Measurements from ENCODE around the gene GNG14. TPM values are rescaled to one million over a fixed set of nuclear protein-coding genes. Genes with fewer than 3 reads are reported as not detected.

Gene GNG14
- total RNA-seq, 4 donors from 2014 or later: not detected

DNA sequence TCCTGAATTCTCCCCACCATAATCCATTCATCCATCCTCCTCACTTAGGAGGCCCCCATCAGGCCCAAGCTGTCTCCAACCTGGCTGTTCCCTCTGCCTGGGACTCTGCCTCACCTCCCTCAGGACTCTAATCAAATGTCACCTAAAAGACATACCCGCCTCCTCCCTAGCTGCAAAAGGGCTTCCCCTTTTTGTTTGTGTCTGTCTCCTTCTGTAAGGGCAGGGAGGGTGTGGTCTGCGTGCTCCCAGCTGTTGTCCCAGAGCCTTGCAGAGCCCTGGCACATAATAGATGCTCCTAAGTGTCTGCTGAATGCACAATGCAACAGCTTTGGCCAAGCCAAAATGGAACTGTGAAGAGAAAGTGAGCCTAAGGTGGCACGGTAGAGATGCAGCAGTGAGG lies 42.3 kb downstream of the GNG14 start:
- WGBS, 2 donors: 72 to 73% methylated on average over 3 of the region's 3 CpGs
- intact Hi-C loops (cut with DNase I; ENCODE audit: low total_unique reads): no loop called here
- no peak for DNase-seq (ENCODE audit: low spot score in 2 of 2)
- no peak overlapping the region for H3K4me3 ChIP-seq (ENCODE audit: low read depth, poor library complexity, severe bottlenecking)
- no peak for TF ChIP-seq POLR2A (IDR thresholded peaks at IDR 0.05)
- TF ChIP-seq, protein P1, sequence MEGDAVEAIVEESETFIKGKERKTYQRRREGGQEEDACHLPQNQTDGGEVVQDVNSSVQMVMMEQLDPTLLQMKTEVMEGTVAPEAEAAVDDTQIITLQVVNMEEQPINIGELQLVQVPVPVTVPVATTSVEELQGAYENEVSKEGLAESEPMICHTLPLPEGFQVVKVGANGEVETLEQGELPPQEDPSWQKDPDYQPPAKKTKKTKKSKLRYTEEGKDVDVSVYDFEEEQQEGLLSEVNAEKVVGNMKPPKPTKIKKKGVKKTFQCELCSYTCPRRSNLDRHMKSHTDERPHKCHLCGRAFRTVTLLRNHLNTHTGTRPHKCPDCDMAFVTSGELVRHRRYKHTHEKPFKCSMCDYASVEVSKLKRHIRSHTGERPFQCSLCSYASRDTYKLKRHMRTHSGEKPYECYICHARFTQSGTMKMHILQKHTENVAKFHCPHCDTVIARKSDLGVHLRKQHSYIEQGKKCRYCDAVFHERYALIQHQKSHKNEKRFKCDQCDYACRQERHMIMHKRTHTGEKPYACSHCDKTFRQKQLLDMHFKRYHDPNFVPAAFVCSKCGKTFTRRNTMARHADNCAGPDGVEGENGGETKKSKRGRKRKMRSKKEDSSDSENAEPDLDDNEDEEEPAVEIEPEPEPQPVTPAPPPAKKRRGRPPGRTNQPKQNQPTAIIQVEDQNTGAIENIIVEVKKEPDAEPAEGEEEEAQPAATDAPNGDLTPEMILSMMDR (IDR thresholded peaks at IDR 0.05): no peak

DNA sequence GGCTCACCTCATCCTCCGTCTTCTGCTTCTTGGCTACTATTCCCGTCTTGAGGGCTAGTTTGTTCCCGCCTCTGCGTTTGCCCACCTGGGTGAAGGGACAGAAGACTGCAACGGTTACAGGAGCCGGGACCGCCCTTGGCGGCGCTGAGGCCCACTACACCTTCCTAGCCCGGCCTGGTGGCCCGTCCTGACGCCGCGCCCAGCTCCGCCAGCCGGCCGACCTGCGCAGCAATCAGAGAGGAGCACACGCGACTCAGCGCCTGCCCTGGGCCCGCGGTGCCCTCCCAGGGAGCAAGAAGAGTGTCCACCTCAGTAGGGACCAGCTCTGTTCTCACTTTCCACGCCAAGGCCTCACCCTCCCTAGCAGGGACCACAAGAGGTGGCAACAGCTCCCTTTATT lies 43.5 kb downstream of the GNG14 start:
- intact Hi-C loops (cut with DNase I; ENCODE audit: low total_unique reads): no loop called here
- TF ChIP-seq POLR2A (IDR thresholded peaks at IDR 0.05): no peak
- TF ChIP-seq, protein P1 (IDR thresholded peaks at IDR 0.05): no peak
- H3K4me3 ChIP-seq (ENCODE audit: low read depth, poor library complexity, severe bottlenecking): no peak overlapping the region
- WGBS, 2 donors: 90 to 91% methylated on average over 24 of the region's 24 CpGs
- DNase-seq (ENCODE audit: low spot score in 2 of 2): no peak

DNA sequence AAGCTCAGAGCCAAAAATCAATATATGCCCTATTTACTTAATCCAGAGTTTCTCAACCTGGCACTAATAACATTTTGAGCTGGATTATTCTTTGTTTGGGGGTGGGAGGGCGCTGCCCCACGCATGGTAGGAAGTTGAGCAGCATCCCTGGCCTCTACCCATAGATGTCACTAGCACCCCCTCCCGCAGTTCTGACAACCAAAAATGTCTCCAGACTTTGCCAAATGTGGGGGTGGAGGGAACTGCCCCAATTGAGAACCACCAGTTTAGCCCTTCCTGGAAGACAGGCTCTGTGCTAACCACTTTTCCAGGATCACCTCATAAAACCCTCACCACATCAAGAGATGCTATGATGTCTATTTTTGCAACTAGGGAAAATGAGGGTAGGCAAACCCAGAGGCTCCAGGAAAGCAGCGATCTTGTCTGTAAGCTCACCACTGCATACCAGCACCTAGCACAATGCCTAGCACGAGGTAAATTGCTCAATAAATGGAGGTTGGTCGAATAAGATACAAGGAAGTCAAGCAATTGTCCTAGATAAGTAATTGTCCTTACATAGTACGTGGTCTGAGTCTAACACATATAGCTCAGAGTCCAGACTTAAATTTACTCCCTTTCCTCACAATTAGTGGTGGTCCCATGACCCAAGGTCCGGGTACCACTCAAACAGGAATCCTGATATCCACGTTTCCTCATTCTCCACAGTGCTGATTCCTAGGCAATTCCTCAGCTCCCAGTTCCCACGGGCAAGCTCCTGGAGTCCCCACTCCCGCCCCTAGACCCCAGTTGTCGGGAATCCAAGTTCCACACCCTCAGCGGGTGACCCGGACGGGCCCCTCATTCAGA lies 45.8 kb downstream of the GNG14 start:
- WGBS, 2 donors: 0 to 1% methylated on average over 15 of the region's 15 CpGs
- intact Hi-C loops (cut with DNase I; ENCODE audit: low total_unique reads): no loop called here

GRCh38 chr19:12736995-12737834 lies 49.4 kb downstream of the GNG14 start, which contains the start of gene GET3:
GET3 (plus strand) TSS chr19:12737497; CDS start chr19:12737506, 9 bp downstream.
- H3K4me3 ChIP-seq (ENCODE audit: low read depth, poor library complexity, severe bottlenecking): peak within 1 kb of the TSS; percentile 67
- intact Hi-C loops (cut with DNase I; ENCODE audit: low total_unique reads): no loop called here
- peak; percentile 97 for DNase-seq (ENCODE audit: low spot score in 2 of 2)
- 0% methylated on average over 27 to 29 of the region's 29 CpGs for WGBS, 2 donors
- TF ChIP-seq, protein P1 (IDR thresholded peaks at IDR 0.05): no peak
- TF ChIP-seq POLR2A (IDR thresholded peaks at IDR 0.05): no peak

More for the DNA sequence above, 45.8 kb downstream of the GNG14 start:
- no peak for DNase-seq (ENCODE audit: low spot score in 2 of 2)
- peak overlapping the region; percentile 55 for H3K4me3 ChIP-seq (ENCODE audit: low read depth, poor library complexity, severe bottlenecking)
- no peak for TF ChIP-seq POLR2A (IDR thresholded peaks at IDR 0.05)
- TF ChIP-seq, protein P1 (IDR thresholded peaks at IDR 0.05): no peak

DNA sequence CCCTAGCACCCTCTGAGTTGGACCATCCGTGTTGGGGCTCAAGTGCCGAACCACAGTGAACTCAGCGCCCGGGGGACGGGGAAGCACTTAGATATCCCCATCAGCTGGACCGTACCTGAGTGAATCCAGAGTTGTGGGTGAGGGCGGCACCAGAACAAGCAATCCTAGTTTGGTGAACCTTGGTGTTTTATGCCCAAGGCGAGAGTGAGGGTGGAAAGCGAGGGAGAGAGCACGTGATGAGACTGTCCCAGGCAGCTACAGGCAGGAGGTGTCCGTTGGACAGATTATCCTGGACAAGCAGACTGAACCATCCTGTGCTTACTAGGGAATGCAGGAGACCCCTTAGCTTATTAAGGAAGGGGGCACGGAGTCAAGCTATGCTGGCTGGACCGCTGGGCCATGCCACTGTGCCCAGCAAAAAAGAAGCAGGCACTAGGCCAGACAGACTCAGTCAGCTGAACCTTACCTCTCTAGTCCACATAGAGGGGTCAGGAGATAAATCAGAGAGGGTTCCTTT lies 50.1 kb downstream of the GNG14 start:
- WGBS, 2 donors: 12% methylated on average over 9 to 13 of the region's 13 CpGs
- intact Hi-C loops (cut with DNase I; ENCODE audit: low total_unique reads): no loop called here
- H3K4me3 ChIP-seq (ENCODE audit: low read depth, poor library complexity, severe bottlenecking): peak overlapping the region; percentile 67
- TF ChIP-seq, protein P1 (IDR thresholded peaks at IDR 0.05): no peak
- no peak for TF ChIP-seq POLR2A (IDR thresholded peaks at IDR 0.05)
- no peak for DNase-seq (ENCODE audit: low spot score in 2 of 2)

Other genes starting within 250 kb of the GNG14 start
- 1 to 10 TPM; 4.0 to 5.2 (median 4.9) TPM for gene ZNF443, start 247.0 kb upstream of the GNG14 start, total RNA-seq
- 1 to 10 TPM; 1.7 to 3.1 (median 2.8) TPM for gene ZNF709, start 203.2 kb upstream of the GNG14 start, total RNA-seq
- gene ZNF564, start 136.5 kb upstream of the GNG14 start, total RNA-seq: 10 to 100 TPM in 1 of 4 donors, 1 to 10 TPM in 3; 6.9 to 10.1 (median 8.8) TPM
- 1 to 10 TPM; 5.0 to 7.3 (median 6.7) TPM for gene ZNF490, start 77.2 kb upstream of the GNG14 start, total RNA-seq
- gene ZNF791, start 77.1 kb upstream of the GNG14 start, total RNA-seq: 10 to 100 TPM; 18.6 to 31.1 (median 22.5) TPM
- gene MAN2B1, start 21.3 kb upstream of the GNG14 start, total RNA-seq: 10 to 100 TPM; 52.8 to 83.0 (median 74.9) TPM
- 10 to 100 TPM; 15.3 to 23.7 (median 19.3) TPM for gene WDR83, start 21.2 kb upstream of the GNG14 start, total RNA-seq
- 100 to 1,000 TPM; 101 to 218 (median 159) TPM for gene DHPS, start 6.1 kb upstream of the GNG14 start, total RNA-seq
- gene FBXW9, start 8.6 kb downstream of the GNG14 start, total RNA-seq: 10 to 100 TPM in 3 of 4 donors, 1 to 10 TPM in 1; 7.2 to 21.4 (median 13.1) TPM
- gene TNPO2, start 35.9 kb downstream of the GNG14 start, total RNA-seq: 100 to 1,000 TPM in 1 of 4 donors, 10 to 100 TPM in 3; 58.3 to 160 (median 89.9) TPM
- gene TRIR, start 46.7 kb downstream of the GNG14 start, total RNA-seq: 100 to 1,000 TPM; 358 to 439 (median 390) TPM
- 10 to 100 TPM; 43.2 to 63.2 (median 53.4) TPM for gene GET3, start 49.5 kb downstream of the GNG14 start, total RNA-seq
- 100 to 1,000 TPM in 2 of 4 donors, 10 to 100 TPM in 2; 58.3 to 116 (median 85.5) TPM for gene BEST2, start 63.8 kb downstream of the GNG14 start, total RNA-seq
- gene HOOK2, start 87.6 kb downstream of the GNG14 start, total RNA-seq: 100 to 1,000 TPM in 1 of 4 donors, 10 to 100 TPM in 3; 49.9 to 122 (median 65.8) TPM
- gene JUNB, start 103.5 kb downstream of the GNG14 start, total RNA-seq: 1,000 to 10,000 TPM in 1 of 4 donors, 100 to 1,000 TPM in 3; 608 to 1,091 (median 870) TPM
- 100 to 1,000 TPM; 266 to 459 (median 327) TPM for gene PRDX2, start 113.8 kb downstream of the GNG14 start, total RNA-seq
- gene THSD8, start 114.1 kb downstream of the GNG14 start, total RNA-seq: 1 to 10 TPM in 1 of 4 donors, not detected in 3; 1.6 TPM
- 1 to 10 TPM; 3.3 to 7.8 (median 5.9) TPM for gene RNASEH2A, start 118.6 kb downstream of the GNG14 start, total RNA-seq
- not detected for gene RTBDN, start 146.6 kb downstream of the GNG14 start, total RNA-seq
- gene MAST1, start 150.5 kb downstream of the GNG14 start, total RNA-seq: 10 to 100 TPM in 2 of 4 donors, 1 to 10 TPM in 2; 5.9 to 20.8 (median 10.3) TPM
- gene DNASE2, start 193.5 kb downstream of the GNG14 start, total RNA-seq: 10 to 100 TPM; 31.8 to 50.6 (median 36.6) TPM
- gene KLF1, start 199.2 kb downstream of the GNG14 start, total RNA-seq: under 1 TPM in 1 of 4 donors, not detected in 3; 0.13 TPM
- 10 to 100 TPM; 19.2 to 39.5 (median 24.6) TPM for gene GCDH, start 203.2 kb downstream of the GNG14 start, total RNA-seq
- gene SYCE2, start 231.3 kb downstream of the GNG14 start, total RNA-seq: under 1 TPM in 1 of 4 donors, not detected in 3; 0.26 TPM
- 10 to 100 TPM; 45.9 to 71.4 (median 55.9) TPM for gene FARSA, start 245.7 kb downstream of the GNG14 start, total RNA-seq

All from lower leg skin (tissue), 4 donors.